Spleen (tissue), 11 donors: ENCODE data around the gene KRTAP10-2. TPM values are rescaled to one million over a fixed set of nuclear protein-coding genes. Genes with fewer than 3 reads are reported as not detected.
"Not testable (repeated sequence)": the region's sequence is repeated elsewhere in the genome, so short reads cannot be mapped to it uniquely, and the experiment has no call there.

ENCODE experiments used
- DNase-seq: peaks from one replicate; pipeline ENCODE4 v3.0.0-alpha.2; 2020
- H3K27ac ChIP-seq, 8 donors: fragments of 200-600 bp; sonication (generic) in 7 of 8; 1 replicate in 4 of 8; 2 replicates in 4 of 8; pipeline versions ENCODE4 v1.5.0 to v1.8.0; 2016 to 2021; ENCODE audit warnings: inconsistent platforms in 4 of 8, mild to moderate bottlenecking in 4 of 8, moderate library complexity in 1 of 8
- H3K27me3 ChIP-seq, 7 donors: fragments of 200-600 bp; sonication (generic) in 6 of 7; replicated peaks in 1 of 7; 1 replicate in 4 of 7; 2 replicates in 3 of 7; pipeline versions ENCODE4 v1.5.0 to v1.8.0; 2016 to 2021; ENCODE audit warnings: inconsistent platforms in 3 of 7, mild to moderate bottlenecking in 1 of 7
- H3K36me3 ChIP-seq, 6 donors: fragments of 200-600 bp; sonication (generic) in 5 of 6; 1 replicate in 4 of 6; 2 replicates in 2 of 6; pipeline versions ENCODE4 v1.5.0 to v1.8.0; 2016 to 2021; ENCODE audit warnings: inconsistent platforms in 2 of 6
- H3K4me1 ChIP-seq, 6 donors: fragments of 200-600 bp; sonication (generic) in 5 of 6; 1 replicate in 3 of 6; 2 replicates in 3 of 6; pipeline versions ENCODE4 v1.5.0 to v1.8.0; 2016 to 2021; ENCODE audit warnings: inconsistent platforms in 3 of 6
- H3K4me3 ChIP-seq, 8 donors: fragments of 200-600 bp; sonication (generic) in 7 of 8; 1 replicate in 4 of 8; 2 replicates in 4 of 8; pipeline versions ENCODE4 v1.5.0 to v1.8.0; 2016 to 2021; ENCODE audit warnings: inconsistent platforms in 4 of 8, mild to moderate bottlenecking in 4 of 8, moderate library complexity in 2 of 8
- H3K9me3 ChIP-seq, 8 donors: fragments of 200-600 bp; sonication (generic) in 7 of 8; 1 replicate in 4 of 8; 2 replicates in 4 of 8; pipeline versions ENCODE4 v1.5.0 to v1.8.0; 2016 to 2021; ENCODE audit warnings: inconsistent platforms in 4 of 8
- CTCF ChIP-seq, 11 experiments: fragments of 200-600 bp in 7 of 11; fragments of 450-650 bp in 4 of 11; sonication (generic) in 4 of 11; IDR thresholded peaks in 8 of 11; conservative IDR thresholded peaks in 3 of 11; 1 replicate in 7 of 11; 2 replicates in 4 of 11; pipeline versions ENCODE4 v1.4.0 to v1.8.0; 2016 to 2021; ENCODE audit warnings: antibody characterized with exemption in 11 of 11, inconsistent platforms in 4 of 11, mild to moderate bottlenecking in 1 of 11
- POLR2A ChIP-seq, 3 donors: fragments of 450-650 bp; IDR thresholded peaks; one replicate each; pipeline ENCODE4 v1.5.1; 2017; ENCODE audit warnings: antibody characterized with exemption in 3 of 3, mild to moderate bottlenecking in 1 of 3
- POLR2AphosphoS5 ChIP-seq, 3 donors: sonication (generic); formaldehyde crosslinking; IDR thresholded peaks; one replicate each; pipeline ENCODE4 v1.5.1; 2017; ENCODE audit warnings: antibody characterized with exemption in 3 of 3
- WGBS, 5 donors: extraction: QIAGEN DNeasy Blood & Tissue Kit in 3 of 5; methylation state at CpG; one replicate each; pipeline versions ENCODE4 v1.1.5 to v1.1.7; 2013 to 2018; 5-methylcytosine and 5-hydroxymethylcytosine counted together
- intact Hi-C: fragments of 100-400 bp; cut with DNase I; formaldehyde crosslinking; loops from one replicate; pipeline ENCODE4 v1.15.0; 2023; ENCODE audit warnings: low total_unique reads
- polyA plus RNA-seq, 3 donors: library from polyadenylated mRNA; stranded (reverse); fragments of 200-250 nt; gene quantifications; one replicate each; pipeline ENCODE4 v1.2.1, GENCODE V29; 2013
- total RNA-seq, 7 donors: library from RNA; depleted of rRNA in 3 of 7; stranded (reverse); fragments of >200 nt in 3 of 7; fragmentation: NEBNext Ultra II Directional in 4 of 7; extraction: Animal tissue kit (Norgen Biotek cat#: 25700) in 4 of 7; gene quantifications; one replicate each; pipeline versions ENCODE4 v1.1.0 to v1.2.1, GENCODE V29; 2016 to 2021
- donor health status: healthy with polysubstance abuse.
- donor health status: DM: no; HTN: no; CAD: no; lungs with moderate emphysema.
- donor health status: DM: no; HTN: no; CAD: no.
- donor health status: Bipolar disorder and iron deficiency.
- donor health status: healthy.
- donor health status: DM: no; HTN: no; CAD: no.
- donor health status: DM: yes; HTN: yes; CAD: no.

Gene KRTAP10-2
- total and polyA plus RNA-seq, 10 donors = not detected

DNA sequence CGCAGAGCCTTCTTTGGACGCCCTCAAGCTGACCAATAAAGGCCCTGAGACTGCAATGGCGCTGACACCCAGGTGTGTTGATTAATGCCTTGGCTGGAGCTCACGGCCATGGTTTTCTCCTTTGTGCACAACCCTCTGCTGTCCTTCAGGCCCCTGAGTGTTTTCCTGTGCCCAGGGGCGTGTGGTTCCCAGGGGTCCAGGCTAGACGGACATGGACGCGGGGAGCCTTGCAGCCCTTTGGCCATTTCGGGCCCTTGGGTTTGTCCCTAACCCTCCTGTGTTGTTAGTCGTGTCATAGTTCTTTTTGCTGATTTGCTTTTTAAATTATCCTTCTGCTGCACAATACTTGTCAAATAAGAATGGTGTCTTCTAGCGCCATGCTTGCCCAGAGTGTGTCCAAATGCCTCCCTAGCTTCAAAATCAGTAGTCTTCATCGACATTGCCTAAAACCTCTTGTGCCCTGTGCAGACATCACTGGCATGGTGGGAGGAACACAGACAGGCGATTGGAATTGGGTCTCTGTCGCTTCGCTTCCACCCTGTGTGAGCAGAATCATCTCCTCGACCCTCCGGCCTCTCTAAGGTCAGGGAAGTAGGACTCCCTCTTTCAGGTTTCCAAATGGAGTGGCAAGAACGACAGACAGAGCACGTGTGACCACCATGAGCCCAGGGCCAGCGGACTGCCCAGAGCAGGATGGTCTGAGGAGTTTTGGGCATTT is 24.2 kb upstream of the KRTAP10-2 start:
- intact Hi-C loops = no loop called here
- WGBS, 5 donors = 76 to 90% (median 82%) methylated on average over 20 of the region's 20 CpGs
- H3K27ac ChIP-seq = no peak overlapping the region
- DNase-seq = peak; percentile 36
- no peaks in the 10 kb centered on the region for H3K36me3 ChIP-seq
- TF ChIP-seq POLR2A (IDR thresholded peaks at IDR 0.05) = no peak
- TF ChIP-seq POLR2AphosphoS5 (IDR thresholded peaks at IDR 0.05) = no peak
- TF ChIP-seq CTCF (IDR thresholded peaks at IDR 0.05 in 8 of 11, conservative IDR thresholded peaks at IDR 0.05 in 3 of 11) = no peak
- H3K9me3 ChIP-seq = peaks cover 3 to 43% (median 22%) of the 10 kb centered on the region in 8 donors
- H3K27me3 ChIP-seq = peaks cover 0 to 24% (median 0%) of the 10 kb centered on the region in 7 donors
- H3K4me1 ChIP-seq = peaks cover 0 to 10% (median 4%) of the 10 kb centered on the region in 6 donors
- no peak overlapping the region for H3K4me3 ChIP-seq

GRCh38 chr21:44574457-44575306 is 23.4 kb upstream of the KRTAP10-2 start:
- peaks cover 3 to 37% (median 19%) of the 10 kb centered on the region in 8 donors for H3K9me3 ChIP-seq
- peaks cover 0 to 28% (median 0%) of the 10 kb centered on the region in 7 donors for H3K27me3 ChIP-seq
- H3K36me3 ChIP-seq = no peaks in the 10 kb centered on the region
- H3K27ac ChIP-seq = no peak overlapping the region
- DNase-seq = peak; percentile 70
- H3K4me1 ChIP-seq = peaks cover 0 to 10% (median 4%) of the 10 kb centered on the region in 6 donors
- intact Hi-C loops = no loop called here
- no peak overlapping the region for H3K4me3 ChIP-seq
- TF ChIP-seq POLR2AphosphoS5 (IDR thresholded peaks at IDR 0.05) (no peak), CTCF (IDR thresholded peaks at IDR 0.05 in 8 of 11, conservative IDR thresholded peaks at IDR 0.05 in 3 of 11) (peak in 1 of 11 experiments; percentile 15)
- 37 to 51% (median 39%) methylated on average over 10 to 21 of the region's 21 CpGs for WGBS, 5 donors

- H3K27ac ChIP-seq, H3K4me3 ChIP-seq, intact Hi-C loops, H3K36me3 ChIP-seq: not testable (repeated sequence)
- peak; percentile 73 for DNase-seq
- Histone ChIP-seq H3K9me3 (peaks cover 3 to 37% (median 19%) of the 10 kb centered on the region in 8 donors), H3K4me1 (peaks cover 0 to 10% (median 4%) of the 10 kb centered on the region in 6 donors), H3K27me3 (peaks cover 0 to 24% (median 0%) of the 10 kb centered on the region in 7 donors)
- WGBS, 5 donors = 66 to 78% (median 71%) methylated on average over 13 to 22 of the region's 25 CpGs
Measured at GRCh38 chr21:44573630-44574456, 22.5 kb upstream of the KRTAP10-2 start, which contains the start of gene KRTAP10-4. Gene KRTAP10-4, plus strand, starts transcription at chr21:44573729. Its CDS starts 30 bp downstream, at chr21:44573759.

- peak; percentile 14 for DNase-seq
- H3K4me1 ChIP-seq = peaks cover 0 to 10% (median 4%) of the 10 kb centered on the region in 6 donors
- TF ChIP-seq POLR2A (IDR thresholded peaks at IDR 0.05) = no peak
- no peak for TF ChIP-seq CTCF (IDR thresholded peaks at IDR 0.05 in 8 of 11, conservative IDR thresholded peaks at IDR 0.05 in 3 of 11)
- no peak for TF ChIP-seq POLR2AphosphoS5 (IDR thresholded peaks at IDR 0.05)
- no peaks in the 10 kb centered on the region for H3K36me3 ChIP-seq
- H3K4me3 ChIP-seq = no peak overlapping the region
- peaks cover 3 to 30% (median 19%) of the 10 kb centered on the region in 8 donors for H3K9me3 ChIP-seq
- H3K27me3 ChIP-seq = peaks cover 0 to 31% (median 0%) of the 10 kb centered on the region in 7 donors
- intact Hi-C loops = no loop called here
- WGBS, 5 donors = 89 to 96% (median 91%) methylated on average over 9 to 15 of the region's 15 CpGs
- no peak overlapping the region for H3K27ac ChIP-seq
Measured at GRCh38 chr21:44572959-44573583, 21.8 kb upstream of the KRTAP10-2 start.
